ENCODE results near the gene CUTA.

Gene CUTA

DNA sequence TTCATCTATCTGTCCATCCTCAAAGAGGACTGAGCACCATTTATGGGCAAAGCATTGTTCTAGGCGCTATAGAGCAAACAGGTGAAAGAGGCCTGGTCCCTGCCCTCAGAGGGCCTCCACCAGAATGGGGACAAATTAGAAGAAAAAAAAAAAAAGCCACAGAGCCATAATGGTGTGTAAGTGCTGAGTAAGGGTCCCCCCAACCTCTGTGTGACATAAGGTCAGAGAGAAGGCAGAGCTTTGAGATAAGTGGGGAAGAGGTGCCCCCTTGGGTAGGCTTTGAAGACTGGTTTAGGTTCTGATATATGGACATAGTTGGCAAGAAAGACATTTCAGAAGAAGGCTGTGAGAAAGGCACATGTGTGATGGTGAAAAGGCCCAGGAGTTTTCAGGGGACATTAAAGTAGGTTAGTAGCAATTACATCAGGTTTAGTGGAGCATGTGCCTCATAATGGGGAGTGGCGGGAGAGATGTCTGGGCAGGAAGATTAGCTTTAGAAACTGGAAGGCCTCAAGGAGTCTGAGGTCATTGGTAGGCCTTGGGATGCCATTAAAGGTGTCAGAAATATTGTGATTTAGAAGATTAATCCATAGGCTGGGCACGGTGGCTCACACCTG, 21.2 kb upstream of the CUTA start:
- Histone ChIP-seq H4K20me1 (ENCODE audit: insufficient read depth, low read length) (no peaks in the 10 kb centered on the region), H3K4me3 (ENCODE audit: low read length) (no peak overlapping the region), H3K9ac (ENCODE audit: low read length) (no peak overlapping the region), H2AFZ (ENCODE audit: low read depth, low read length) (no peak overlapping the region), H3K9me3 (ENCODE audit: insufficient read depth, low read length) (no peaks in the 10 kb centered on the region), H3K27ac (ENCODE audit: low read length) (no peak overlapping the region), H3K27me3 (ENCODE audit: low read depth, low read length) (no peaks in the 10 kb centered on the region), H3K36me3 (replicated peaks; ENCODE audit: low read depth, low read length) (no peaks in the 10 kb centered on the region), H3K4me1 (ENCODE audit: low read length) (no peaks in the 10 kb centered on the region), H3K4me2 (ENCODE audit: low read length) (no peak overlapping the region), H3K79me2 (ENCODE audit: low read length) (no peaks in the 10 kb centered on the region)
- TF ChIP-seq EZH2phosphoT487 (IDR thresholded peaks at IDR 0.05; ENCODE audit: low read depth): no peak
- TF ChIP-seq, protein P1, sequence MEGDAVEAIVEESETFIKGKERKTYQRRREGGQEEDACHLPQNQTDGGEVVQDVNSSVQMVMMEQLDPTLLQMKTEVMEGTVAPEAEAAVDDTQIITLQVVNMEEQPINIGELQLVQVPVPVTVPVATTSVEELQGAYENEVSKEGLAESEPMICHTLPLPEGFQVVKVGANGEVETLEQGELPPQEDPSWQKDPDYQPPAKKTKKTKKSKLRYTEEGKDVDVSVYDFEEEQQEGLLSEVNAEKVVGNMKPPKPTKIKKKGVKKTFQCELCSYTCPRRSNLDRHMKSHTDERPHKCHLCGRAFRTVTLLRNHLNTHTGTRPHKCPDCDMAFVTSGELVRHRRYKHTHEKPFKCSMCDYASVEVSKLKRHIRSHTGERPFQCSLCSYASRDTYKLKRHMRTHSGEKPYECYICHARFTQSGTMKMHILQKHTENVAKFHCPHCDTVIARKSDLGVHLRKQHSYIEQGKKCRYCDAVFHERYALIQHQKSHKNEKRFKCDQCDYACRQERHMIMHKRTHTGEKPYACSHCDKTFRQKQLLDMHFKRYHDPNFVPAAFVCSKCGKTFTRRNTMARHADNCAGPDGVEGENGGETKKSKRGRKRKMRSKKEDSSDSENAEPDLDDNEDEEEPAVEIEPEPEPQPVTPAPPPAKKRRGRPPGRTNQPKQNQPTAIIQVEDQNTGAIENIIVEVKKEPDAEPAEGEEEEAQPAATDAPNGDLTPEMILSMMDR (IDR thresholded peaks at IDR 0.05; ENCODE audit: low read depth, low read length): no peak

DNA sequence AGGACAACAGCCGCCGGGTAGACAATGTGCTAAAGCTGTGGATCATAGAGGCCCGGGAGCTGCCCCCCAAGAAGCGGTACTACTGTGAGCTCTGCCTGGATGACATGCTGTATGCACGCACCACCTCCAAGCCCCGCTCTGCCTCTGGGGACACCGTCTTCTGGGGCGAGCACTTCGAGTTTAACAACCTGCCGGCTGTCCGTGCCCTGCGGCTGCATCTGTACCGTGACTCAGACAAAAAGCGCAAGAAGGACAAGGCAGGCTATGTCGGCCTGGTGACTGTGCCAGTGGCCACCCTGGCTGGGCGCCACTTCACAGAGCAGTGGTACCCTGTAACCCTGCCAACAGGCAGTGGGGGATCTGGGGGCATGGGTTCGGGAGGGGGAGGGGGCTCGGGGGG, 19.8 kb upstream of the CUTA start:
- Histone ChIP-seq H3K4me2 (ENCODE audit: low read length) (no peak overlapping the region), H3K9me3 (ENCODE audit: insufficient read depth, low read length) (no peaks in the 10 kb centered on the region), H3K79me2 (ENCODE audit: low read length) (no peaks in the 10 kb centered on the region), H3K27ac (ENCODE audit: low read length) (no peak overlapping the region), H3K4me3 (ENCODE audit: low read length) (no peak overlapping the region), H3K27me3 (ENCODE audit: low read depth, low read length) (no peaks in the 10 kb centered on the region), H3K9ac (ENCODE audit: low read length) (no peak overlapping the region), H2AFZ (ENCODE audit: low read depth, low read length) (no peak overlapping the region), H3K4me1 (ENCODE audit: low read length) (no peaks in the 10 kb centered on the region), H3K36me3 (replicated peaks; ENCODE audit: low read depth, low read length) (no peaks in the 10 kb centered on the region), H4K20me1 (ENCODE audit: insufficient read depth, low read length) (no peaks in the 10 kb centered on the region)
- TF ChIP-seq, protein P1 (IDR thresholded peaks at IDR 0.05; ENCODE audit: low read depth, low read length): no peak
- no peak for TF ChIP-seq EZH2phosphoT487 (IDR thresholded peaks at IDR 0.05; ENCODE audit: low read depth)

DNA sequence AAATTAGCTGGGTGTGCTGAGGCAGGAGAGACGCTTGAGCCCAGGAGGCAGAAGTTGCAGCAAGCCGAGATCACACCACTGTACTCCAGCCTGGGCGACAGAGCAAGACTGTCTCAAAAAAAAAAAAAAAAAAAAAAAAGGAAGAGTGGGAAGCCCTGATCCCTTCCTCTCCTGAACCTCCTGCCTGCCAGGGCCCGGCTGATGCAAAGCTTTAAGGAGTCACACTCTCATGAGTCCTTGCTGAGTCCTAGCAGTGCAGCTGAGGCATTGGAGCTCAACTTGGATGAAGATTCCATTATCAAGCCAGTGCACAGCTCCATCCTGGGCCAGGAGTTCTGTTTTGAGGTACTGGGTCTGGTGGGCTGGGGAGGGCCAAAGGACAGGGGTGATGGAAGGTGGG, 17.1 kb upstream of the CUTA start:
- Histone ChIP-seq H2AFZ (ENCODE audit: low read depth, low read length) (no peak overlapping the region), H3K27me3 (ENCODE audit: low read depth, low read length) (no peaks in the 10 kb centered on the region), H3K4me3 (ENCODE audit: low read length) (no peak overlapping the region), H3K79me2 (ENCODE audit: low read length) (no peaks in the 10 kb centered on the region), H3K9me3 (ENCODE audit: insufficient read depth, low read length) (no peaks in the 10 kb centered on the region), H3K9ac (ENCODE audit: low read length) (no peak overlapping the region), H3K36me3 (replicated peaks; ENCODE audit: low read depth, low read length) (no peaks in the 10 kb centered on the region), H3K4me2 (ENCODE audit: low read length) (no peak overlapping the region), H3K4me1 (ENCODE audit: low read length) (peaks cover 23% of the 10 kb centered on the region), H3K27ac (ENCODE audit: low read length) (no peak overlapping the region), H4K20me1 (ENCODE audit: insufficient read depth, low read length) (no peaks in the 10 kb centered on the region)
- no peak for TF ChIP-seq EZH2phosphoT487 (IDR thresholded peaks at IDR 0.05; ENCODE audit: low read depth)
- TF ChIP-seq, protein P1 (IDR thresholded peaks at IDR 0.05; ENCODE audit: low read depth, low read length): no peak

DNA sequence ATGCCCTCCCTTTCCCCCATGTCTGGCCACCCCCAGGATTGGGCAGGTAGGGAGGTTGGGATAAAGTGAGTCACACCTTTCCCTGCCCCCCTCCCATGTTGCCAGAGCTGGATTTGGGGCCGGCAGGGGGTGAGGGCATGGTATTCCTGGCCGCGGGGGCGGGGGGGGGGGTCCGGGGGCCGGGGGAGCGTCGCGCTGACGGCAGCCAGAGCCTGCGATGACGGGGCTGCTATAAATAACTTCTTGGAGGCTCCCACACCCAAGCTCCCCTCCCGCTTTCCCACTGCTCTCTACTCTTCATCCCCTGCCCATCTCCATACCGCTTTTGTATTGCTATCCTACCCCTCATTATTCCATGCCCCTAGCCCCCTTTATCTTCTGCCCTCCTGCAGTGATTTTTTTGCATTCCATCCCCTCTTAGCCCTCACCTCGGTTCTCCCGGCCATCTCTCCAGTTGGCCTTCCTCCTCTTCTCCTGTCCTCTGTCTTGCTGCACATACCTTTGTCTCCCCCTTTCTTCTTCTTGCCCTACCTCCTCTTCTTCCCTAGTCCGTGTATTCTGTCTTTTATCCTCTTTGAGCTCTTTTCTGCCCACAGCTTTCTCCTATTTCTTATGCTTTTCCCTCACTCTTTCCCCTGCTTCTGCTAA, 15.8 kb upstream of the CUTA start:
- no peaks in the 10 kb centered on the region for H3K36me3 ChIP-seq (replicated peaks; ENCODE audit: low read depth, low read length)
- H4K20me1 ChIP-seq (ENCODE audit: insufficient read depth, low read length): no peaks in the 10 kb centered on the region
- H3K79me2 ChIP-seq (ENCODE audit: low read length): no peaks in the 10 kb centered on the region
- H3K27ac ChIP-seq (ENCODE audit: low read length): no peak overlapping the region
- no peak overlapping the region for H3K9ac ChIP-seq (ENCODE audit: low read length)
- H3K4me1 ChIP-seq (ENCODE audit: low read length): peaks cover 26% of the 10 kb centered on the region
- H3K27me3 ChIP-seq (ENCODE audit: low read depth, low read length): no peaks in the 10 kb centered on the region
- H3K4me2 ChIP-seq (ENCODE audit: low read length): no peak overlapping the region
- H2AFZ ChIP-seq (ENCODE audit: low read depth, low read length): no peak overlapping the region
- TF ChIP-seq EZH2phosphoT487 (IDR thresholded peaks at IDR 0.05; ENCODE audit: low read depth): no peak
- no peaks in the 10 kb centered on the region for H3K9me3 ChIP-seq (ENCODE audit: insufficient read depth, low read length)
- H3K4me3 ChIP-seq (ENCODE audit: low read length): no peak overlapping the region
